ENCODE measurements around the gene TPD52L1. TPM values are rescaled to one million over a fixed set of nuclear protein-coding genes. Genes with fewer than 3 reads are reported as not detected.

The TPD52L1 gene
- total and polyA plus RNA-seq, 4 experiments from 2014 or later, result 0.33 to 0.62 (median 0.35) TPM; not detected in 1

GRCh38 chr6:125114248-125114858 lies 39.2 kb upstream of the TPD52L1 start:
- H3K4me3 ChIP-seq (ENCODE audit: low read length in 2 of 2), result no peak overlapping the region
- Mint-ChIP-seq H3K27ac (no peak overlapping the region), H3K4me3 (no peak overlapping the region), H3K27me3 (peaks cover 0 to 1% of the 10 kb centered on the region in 2 donors), H3K9me3 (peaks cover 2 to 34% (median 30%) of the 10 kb centered on the region in 8 donors), H3K36me3 (peaks cover 5 to 9% of the 10 kb centered on the region in 2 donors), H3K4me1 (no peaks in the 10 kb centered on the region)
- CTCF ChIA-PET (ENCODE audit: partially characterized antibody), result interaction anchor here (0.7 to 3.7 kb wide), 18 partner anchors 9 to 1312 kb away, joined by 3 to 48 read pairs (median 7); no protein-coding TSS in a partner anchor
- intact Hi-C loops (cut with micrococcal nuclease), result loop anchor here (1.0 to 5.0 kb wide), 2 partner anchors 47 to 1697 kb away; no protein-coding TSS in a partner anchor
- H3K27me3 ChIP-seq (ENCODE audit: insufficient read depth, low read length), result no peaks in the 10 kb centered on the region
- DNase-seq, result peak in 4 of 5 donors; percentile 26 to 52 (median 33)
- H3K27ac ChIP-seq (ENCODE audit: low read depth, low read length), result no peak overlapping the region
- no peaks in the 10 kb centered on the region for H3K36me3 ChIP-seq (ENCODE audit: insufficient read depth, low read length)
- POLR2A ChIA-PET (ENCODE audit: partially characterized antibody), result no interaction called here
- H3K4me1 ChIP-seq (ENCODE audit: insufficient read depth, low read length), result no peaks in the 10 kb centered on the region
- H3K9me3 ChIP-seq (ENCODE audit: control insufficient read depth in 1 of 2, low read length in 2 of 2), result peaks cover 0 to 9% of the 10 kb centered on the region in 2 donors

- DNase-seq, result no peak
- no peaks in the 10 kb centered on the region for H3K4me1 Mint-ChIP-seq
- ChIA-PET POLR2A (ENCODE audit: partially characterized antibody) (no interaction called here), CTCF (ENCODE audit: partially characterized antibody) (interaction anchor here (1.0 to 1.4 kb wide), 2 partner anchors 243 to 245 kb away, joined by 4 read pairs; no protein-coding TSS in a partner anchor)
- H3K27me3 Mint-ChIP-seq, result peaks cover 0 to 1% of the 10 kb centered on the region in 2 donors
- no peaks in the 10 kb centered on the region for H3K4me1 ChIP-seq (ENCODE audit: insufficient read depth, low read length)
- intact Hi-C loops (cut with micrococcal nuclease), result no loop called here
- H3K4me3 ChIP-seq (ENCODE audit: low read length in 2 of 2), result no peak overlapping the region
- no peaks in the 10 kb centered on the region for H3K36me3 ChIP-seq (ENCODE audit: insufficient read depth, low read length)
- no peak overlapping the region for H3K4me3 Mint-ChIP-seq
- no peaks in the 10 kb centered on the region for H3K27me3 ChIP-seq (ENCODE audit: insufficient read depth, low read length)
- no peak overlapping the region for H3K27ac ChIP-seq (ENCODE audit: low read depth, low read length)
- H3K27ac Mint-ChIP-seq, result no peak overlapping the region
- H3K36me3 Mint-ChIP-seq, result no peaks in the 10 kb centered on the region
- peaks cover 0 to 16% (median 11%) of the 10 kb centered on the region in 8 donors for H3K9me3 Mint-ChIP-seq
- peaks cover 0 to 2% of the 10 kb centered on the region in 2 donors for H3K9me3 ChIP-seq (ENCODE audit: control insufficient read depth in 1 of 2, low read length in 2 of 2)
Measured at GRCh38 chr6:125116170-125116569, 37.4 kb upstream of the TPD52L1 start.

- no peak for DNase-seq
- H3K4me3 Mint-ChIP-seq, result no peak overlapping the region
- peaks cover 3 to 5% of the 10 kb centered on the region in 2 donors for H3K27me3 Mint-ChIP-seq
- POLR2A ChIA-PET (ENCODE audit: partially characterized antibody), result no interaction called here
- Histone ChIP-seq H3K27ac (ENCODE audit: low read depth, low read length) (no peak overlapping the region), H3K9me3 (ENCODE audit: control insufficient read depth in 1 of 2, low read length in 2 of 2) (no peaks in the 10 kb centered on the region), H3K4me3 (ENCODE audit: low read length in 2 of 2) (no peak overlapping the region), H3K27me3 (ENCODE audit: insufficient read depth, low read length) (no peaks in the 10 kb centered on the region), H3K36me3 (ENCODE audit: insufficient read depth, low read length) (no peaks in the 10 kb centered on the region), H3K4me1 (ENCODE audit: insufficient read depth, low read length) (no peaks in the 10 kb centered on the region)
- H3K27ac Mint-ChIP-seq, result no peak overlapping the region
- H3K9me3 Mint-ChIP-seq, result peaks cover 0 to 11% (median 6%) of the 10 kb centered on the region in 8 donors
- intact Hi-C loops (cut with micrococcal nuclease), result no loop called here
- no peaks in the 10 kb centered on the region for H3K4me1 Mint-ChIP-seq
- CTCF ChIA-PET (ENCODE audit: partially characterized antibody), result interaction anchor here (1.4 kb wide), 1 partner anchor 243 kb away, joined by 4 read pairs; no protein-coding TSS in a partner anchor
- no peaks in the 10 kb centered on the region for H3K36me3 Mint-ChIP-seq
Measured at GRCh38 chr6:125116710-125117109, 36.9 kb upstream of the TPD52L1 start.

- intact Hi-C loops (cut with micrococcal nuclease), result no loop called here
Measured at GRCh38 chr6:125117818-125118217, 35.8 kb upstream of the TPD52L1 start.

GRCh38 chr6:125120054-125120590 lies 33.5 kb upstream of the TPD52L1 start:
- intact Hi-C loops (cut with micrococcal nuclease), result no loop called here
- Histone ChIP-seq H3K4me1 (ENCODE audit: insufficient read depth, low read length) (no peaks in the 10 kb centered on the region), H3K4me3 (ENCODE audit: low read length in 2 of 2) (no peak overlapping the region), H3K27me3 (ENCODE audit: insufficient read depth, low read length) (no peaks in the 10 kb centered on the region), H3K9me3 (ENCODE audit: control insufficient read depth in 1 of 2, low read length in 2 of 2) (no peaks in the 10 kb centered on the region), H3K27ac (ENCODE audit: low read depth, low read length) (no peak overlapping the region), H3K36me3 (ENCODE audit: insufficient read depth, low read length) (no peaks in the 10 kb centered on the region)
- no peaks in the 10 kb centered on the region for H3K36me3 Mint-ChIP-seq
- H3K27me3 Mint-ChIP-seq, result peaks cover 3 to 10% of the 10 kb centered on the region in 2 donors
- no peaks in the 10 kb centered on the region for H3K9me3 Mint-ChIP-seq
- POLR2A ChIA-PET (ENCODE audit: partially characterized antibody), result no interaction called here
- H3K27ac Mint-ChIP-seq, result no peak overlapping the region
- H3K4me3 Mint-ChIP-seq, result no peak overlapping the region
- CTCF ChIA-PET (ENCODE audit: partially characterized antibody), result interaction anchor here (1.5 kb wide), 1 partner anchor 8 kb away, joined by 4 read pairs; no protein-coding TSS in a partner anchor
- no peaks in the 10 kb centered on the region for H3K4me1 Mint-ChIP-seq
- DNase-seq, result no peak

More at GRCh38 chr6:125117818-125118217, 35.8 kb upstream of the TPD52L1 start:
- DNase-seq, result no peak
- peaks cover 3 to 8% of the 10 kb centered on the region in 2 donors for H3K27me3 Mint-ChIP-seq
- no peaks in the 10 kb centered on the region for H3K36me3 Mint-ChIP-seq
- H3K27ac Mint-ChIP-seq, result no peak overlapping the region
- H3K4me3 ChIP-seq (ENCODE audit: low read length in 2 of 2), result no peak overlapping the region
- ChIA-PET POLR2A (ENCODE audit: partially characterized antibody) (no interaction called here), CTCF (ENCODE audit: partially characterized antibody) (interaction anchor here (1.3 to 1.4 kb wide), 2 partner anchors 8 to 247 kb away, joined by 3 to 4 read pairs; no protein-coding TSS in a partner anchor)
- H3K27me3 ChIP-seq (ENCODE audit: insufficient read depth, low read length), result no peaks in the 10 kb centered on the region
- no peaks in the 10 kb centered on the region for H3K36me3 ChIP-seq (ENCODE audit: insufficient read depth, low read length)
- no peaks in the 10 kb centered on the region for H3K9me3 ChIP-seq (ENCODE audit: control insufficient read depth in 1 of 2, low read length in 2 of 2)
- no peaks in the 10 kb centered on the region for H3K4me1 Mint-ChIP-seq
- no peaks in the 10 kb centered on the region for H3K4me1 ChIP-seq (ENCODE audit: insufficient read depth, low read length)
- no peak overlapping the region for H3K27ac ChIP-seq (ENCODE audit: low read depth, low read length)
- H3K9me3 Mint-ChIP-seq, result peaks cover 0 to 2% (median 0%) of the 10 kb centered on the region in 8 donors
- H3K4me3 Mint-ChIP-seq, result no peak overlapping the region

GRCh38 chr6:125121894-125122293 lies 31.7 kb upstream of the TPD52L1 start:
- Histone ChIP-seq H3K27ac (ENCODE audit: low read depth, low read length) (no peak overlapping the region), H3K9me3 (ENCODE audit: control insufficient read depth in 1 of 2, low read length in 2 of 2) (no peaks in the 10 kb centered on the region), H3K27me3 (ENCODE audit: insufficient read depth, low read length) (no peaks in the 10 kb centered on the region), H3K36me3 (ENCODE audit: insufficient read depth, low read length) (no peaks in the 10 kb centered on the region), H3K4me1 (ENCODE audit: insufficient read depth, low read length) (no peaks in the 10 kb centered on the region), H3K4me3 (ENCODE audit: low read length in 2 of 2) (no peak overlapping the region)
- Mint-ChIP-seq H3K27ac (no peak overlapping the region), H3K36me3 (no peaks in the 10 kb centered on the region), H3K4me3 (no peak overlapping the region), H3K27me3 (peaks cover 3 to 8% of the 10 kb centered on the region in 2 donors), H3K4me1 (no peaks in the 10 kb centered on the region), H3K9me3 (peaks cover 0 to 1% (median 0%) of the 10 kb centered on the region in 8 donors)
- intact Hi-C loops (cut with micrococcal nuclease), result no loop called here
- DNase-seq, result no peak
- CTCF ChIA-PET (ENCODE audit: partially characterized antibody), result no interaction called here
- POLR2A ChIA-PET (ENCODE audit: partially characterized antibody), result no interaction called here

GRCh38 chr6:125123051-125123450 lies 30.5 kb upstream of the TPD52L1 start:
- H3K27ac ChIP-seq (ENCODE audit: low read depth, low read length), result no peak overlapping the region
- intact Hi-C loops (cut with micrococcal nuclease), result no loop called here
- CTCF ChIA-PET (ENCODE audit: partially characterized antibody), result interaction anchor here (4.1 kb wide), 1 partner anchor 9 kb away, joined by 17 read pairs; no protein-coding TSS in a partner anchor

More at GRCh38 chr6:125123051-125123450, 30.5 kb upstream of the TPD52L1 start:
- no peaks in the 10 kb centered on the region for H3K9me3 ChIP-seq (ENCODE audit: control insufficient read depth in 1 of 2, low read length in 2 of 2)
- H3K27me3 Mint-ChIP-seq, result peaks cover 6 to 10% of the 10 kb centered on the region in 2 donors
- H3K4me1 ChIP-seq (ENCODE audit: insufficient read depth, low read length), result no peaks in the 10 kb centered on the region
- no peaks in the 10 kb centered on the region for H3K36me3 ChIP-seq (ENCODE audit: insufficient read depth, low read length)
- DNase-seq, result no peak
- H3K4me1 Mint-ChIP-seq, result no peaks in the 10 kb centered on the region
- H3K4me3 ChIP-seq (ENCODE audit: low read length in 2 of 2), result no peak overlapping the region
- no peak overlapping the region for H3K27ac Mint-ChIP-seq
- POLR2A ChIA-PET (ENCODE audit: partially characterized antibody), result no interaction called here
- no peak overlapping the region for H3K4me3 Mint-ChIP-seq
- peaks cover 0 to 5% (median 0%) of the 10 kb centered on the region in 8 donors for H3K9me3 Mint-ChIP-seq
- no peaks in the 10 kb centered on the region for H3K27me3 ChIP-seq (ENCODE audit: insufficient read depth, low read length)
- no peaks in the 10 kb centered on the region for H3K36me3 Mint-ChIP-seq

Measured in CD4-positive, alpha-beta memory T cell (primary cell).